Sciatic nerve (tissue), 2 donors: ENCODE measurements around the gene MYBPC1. TPM values are rescaled to one million over a fixed set of nuclear protein-coding genes. Genes with fewer than 3 reads are reported as not detected.
"Not testable (repeated sequence)": the region's sequence is repeated elsewhere in the genome, so short reads cannot be mapped to it uniquely, and the experiment has no call there.

Experiments
- ATAC-seq: fragments of 200-7000 bp; cut with Tn5 transposase; one replicate; pipeline ENCODE4 v1.9.1; 2020; ENCODE audit warnings: mild to moderate bottlenecking, moderate library complexity
- DNase-seq: peaks from one replicate; pipeline ENCODE4 v3.0.0-alpha.2; 2020; ENCODE audit warnings: low spot score
- intact Hi-C: fragments of 100-400 bp; cut with DNase I; formaldehyde crosslinking; loops from one replicate; pipeline ENCODE4 v1.14.2; 2022
- total RNA-seq: library from RNA; stranded (reverse); fragmentation: NEBNext Ultra II Directional; extraction: Animal tissue kit (Norgen Biotek cat#: 25700); gene quantifications from one replicate; pipeline ENCODE4 v1.2.1, GENCODE V29; 2021
- donor health status: DM: no; HTN: no; CAD: no.
- donor health status: DM: no; HTN: no; CAD: no.

Gene MYBPC1
- total RNA-seq, 1 donor from 2014 or later: 0.13 TPM

DNA sequence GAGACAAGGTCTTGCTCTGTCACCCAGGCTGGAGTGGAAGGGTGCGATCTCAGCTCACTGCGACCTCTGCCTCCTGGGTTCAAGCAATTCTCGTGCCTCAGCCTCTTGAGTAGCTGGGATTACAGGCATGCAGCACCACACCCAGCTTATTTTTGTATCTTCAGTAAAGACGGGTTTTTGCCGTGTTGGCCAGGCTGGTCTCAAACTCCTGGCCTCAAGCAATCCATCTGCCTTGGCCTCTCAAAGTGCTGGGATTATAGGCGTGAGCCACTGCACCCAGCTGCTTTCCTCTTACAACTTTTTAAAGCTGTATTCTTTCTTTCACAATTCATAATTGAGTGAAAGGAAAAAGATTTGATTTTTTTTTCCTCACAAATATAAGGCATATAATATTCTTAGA, 86.9 kb downstream of the MYBPC1 start:
- DNase-seq, ATAC-seq, intact Hi-C loops: not testable (repeated sequence)

DNA sequence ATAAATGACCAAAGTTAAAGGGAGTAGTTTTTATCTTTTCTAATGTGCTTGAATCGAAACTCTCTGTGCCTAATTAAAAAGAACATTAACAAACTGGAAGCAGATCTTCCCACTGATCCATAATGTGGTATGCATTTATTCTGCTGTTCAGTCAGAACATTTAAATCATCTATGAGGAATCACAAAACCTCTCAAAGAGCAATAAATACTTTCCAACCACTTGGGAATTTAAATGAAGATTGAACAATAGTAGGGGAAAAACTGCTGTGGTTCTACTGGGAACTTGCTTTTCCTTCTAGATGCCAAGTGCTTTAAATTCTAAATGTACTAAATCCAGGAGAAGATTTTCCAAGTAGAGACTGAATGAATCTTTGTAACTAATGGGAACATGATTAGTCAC, 90.3 kb downstream of the MYBPC1 start:
- intact Hi-C loops: no loop called here
- DNase-seq: no peak
- no peak for ATAC-seq

DNA sequence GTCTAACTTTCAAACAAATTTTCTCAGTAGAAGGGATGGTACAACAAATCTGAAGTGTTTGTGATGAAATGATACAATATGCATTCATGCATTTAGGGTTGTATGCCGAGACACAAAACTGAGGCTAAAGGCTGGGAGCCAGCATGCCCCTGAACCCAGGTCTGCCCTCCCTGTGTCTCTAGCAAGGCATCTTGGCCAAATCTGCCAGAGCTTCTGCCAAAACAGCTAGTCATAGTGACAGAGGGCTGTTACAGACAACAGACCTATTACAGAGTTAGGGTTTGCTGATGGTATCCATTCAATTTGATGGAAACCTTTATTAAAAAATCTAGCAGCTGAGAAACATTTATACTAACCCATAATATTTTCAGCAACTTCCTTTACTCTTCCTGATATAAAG, 91.4 kb downstream of the MYBPC1 start:
- intact Hi-C loops: no loop called here
- ATAC-seq (no peak), DNase-seq (no peak)

DNA sequence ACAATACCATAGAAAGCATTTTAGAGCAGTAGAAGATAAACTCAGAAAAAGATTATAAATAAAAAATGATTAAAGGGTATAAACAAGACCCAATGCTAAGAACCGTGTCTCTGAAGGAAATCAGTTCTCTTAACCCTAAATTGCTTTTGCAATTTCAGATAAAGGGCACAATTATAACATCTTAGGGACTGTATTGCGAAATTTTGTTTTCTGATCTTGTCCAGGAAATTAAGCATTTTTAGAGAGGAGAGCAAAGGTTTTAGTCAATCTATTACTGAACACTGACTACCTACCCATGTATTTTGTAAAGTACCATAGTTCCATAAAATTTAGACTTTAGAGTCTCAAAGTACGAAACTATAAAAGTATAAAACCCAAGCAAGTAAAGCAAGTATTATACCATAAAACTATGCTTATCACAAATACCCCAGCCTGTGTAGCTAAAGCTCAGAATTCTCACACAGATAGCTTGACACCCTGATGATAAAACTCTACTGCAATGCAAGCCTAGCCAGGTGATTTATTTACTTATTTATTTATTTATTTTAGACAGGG, 95.8 kb downstream of the MYBPC1 start:
- intact Hi-C loops: no loop called here
- DNase-seq (no peak), ATAC-seq (no peak)

DNA sequence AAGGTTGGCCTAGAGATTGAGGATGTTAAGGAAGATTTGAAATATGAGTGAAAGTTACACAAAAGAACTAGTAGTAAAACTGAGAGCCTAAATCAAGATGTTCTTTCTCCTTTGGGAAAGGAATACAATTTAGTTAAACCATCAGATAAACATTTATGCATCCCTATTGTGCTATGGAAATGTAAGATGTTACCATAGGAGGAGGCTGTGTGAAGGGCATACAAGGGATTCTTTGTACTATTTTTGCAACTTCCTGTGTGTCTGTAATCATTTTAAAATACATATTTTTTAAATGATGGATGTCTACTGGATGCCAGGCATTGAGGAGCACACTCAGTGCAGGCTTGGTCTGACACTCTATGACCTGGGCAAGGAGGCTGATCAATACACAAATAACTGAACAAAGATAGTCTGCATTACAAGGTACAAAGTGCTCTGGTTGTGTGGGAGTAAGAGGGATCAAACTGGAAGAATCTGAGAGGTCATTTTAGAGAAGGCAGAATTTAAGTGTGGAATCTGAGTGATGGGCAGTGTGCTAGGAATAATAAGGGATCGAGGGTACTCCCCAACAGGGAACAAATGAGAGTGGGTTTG, 96.8 kb downstream of the MYBPC1 start:
- intact Hi-C loops: no loop called here
- DNase-seq (no peak), ATAC-seq (no peak)

DNA sequence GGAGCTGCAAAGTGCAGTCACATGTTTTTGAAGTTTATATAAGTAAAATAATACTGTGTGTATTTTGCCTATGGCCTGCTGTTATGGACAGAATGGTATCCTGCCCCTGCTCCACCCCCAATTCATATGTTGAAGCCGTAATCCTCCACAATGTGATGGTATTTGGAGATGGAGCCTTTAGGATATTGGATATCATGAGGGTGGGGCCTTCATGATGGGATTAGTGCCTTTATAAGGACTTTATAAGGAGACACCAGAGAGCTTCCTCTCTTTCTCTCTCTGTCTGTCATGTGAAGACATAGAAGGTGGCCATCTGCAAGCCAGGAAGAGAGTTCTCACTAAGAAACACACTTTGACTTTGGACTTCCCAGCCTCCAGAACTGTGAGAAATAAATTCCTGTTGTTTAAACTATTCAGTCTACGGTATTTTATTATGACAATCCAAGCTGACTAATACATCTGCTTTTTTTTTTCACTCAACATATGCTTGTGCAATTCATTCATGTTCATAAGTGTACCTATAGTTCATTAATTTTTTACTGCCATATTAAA, 99.6 kb downstream of the MYBPC1 start:
- intact Hi-C loops: no loop called here
- DNase-seq (no peak), ATAC-seq (no peak)

DNA sequence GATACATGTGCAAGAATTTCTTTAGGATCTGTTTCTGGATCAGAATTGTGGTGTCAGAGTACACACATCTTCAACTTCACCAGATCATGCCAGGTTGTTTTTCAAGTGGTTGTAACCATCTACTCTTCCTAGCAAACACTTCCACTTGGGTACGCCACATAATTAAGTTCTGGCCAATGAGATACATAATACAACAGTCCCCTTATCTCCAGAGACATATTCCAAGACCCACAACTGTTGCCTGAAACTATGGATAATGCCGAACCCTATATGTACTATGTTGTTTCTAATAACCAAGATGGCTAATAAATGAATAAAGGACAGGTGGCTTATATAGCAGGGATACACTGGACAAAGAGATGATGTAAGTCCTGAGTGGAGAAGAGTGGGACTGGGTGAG, 100.2 kb downstream of the MYBPC1 start:
- intact Hi-C loops: no loop called here
- DNase-seq (no peak), ATAC-seq (no peak)

DNA sequence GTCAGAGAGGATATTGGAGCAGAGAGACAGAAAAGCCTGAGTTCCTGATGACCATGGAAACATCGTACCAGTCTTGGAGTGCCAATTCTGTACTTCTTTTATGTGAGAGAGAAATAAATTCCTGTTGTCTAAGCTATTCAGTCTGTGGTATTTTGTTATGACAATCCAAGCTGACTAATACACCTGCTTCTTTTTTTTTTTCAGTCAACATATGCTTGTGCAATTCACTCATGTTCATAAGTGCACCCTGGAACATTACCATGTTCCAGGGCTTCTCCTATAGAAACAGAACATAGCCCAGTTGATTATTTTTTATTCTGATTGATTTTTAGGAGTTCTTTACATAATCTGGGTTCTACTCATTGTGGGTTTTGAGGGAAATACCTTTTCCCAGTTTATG, 100.9 kb downstream of the MYBPC1 start:
- intact Hi-C loops: no loop called here
- no peak for ATAC-seq

DNA sequence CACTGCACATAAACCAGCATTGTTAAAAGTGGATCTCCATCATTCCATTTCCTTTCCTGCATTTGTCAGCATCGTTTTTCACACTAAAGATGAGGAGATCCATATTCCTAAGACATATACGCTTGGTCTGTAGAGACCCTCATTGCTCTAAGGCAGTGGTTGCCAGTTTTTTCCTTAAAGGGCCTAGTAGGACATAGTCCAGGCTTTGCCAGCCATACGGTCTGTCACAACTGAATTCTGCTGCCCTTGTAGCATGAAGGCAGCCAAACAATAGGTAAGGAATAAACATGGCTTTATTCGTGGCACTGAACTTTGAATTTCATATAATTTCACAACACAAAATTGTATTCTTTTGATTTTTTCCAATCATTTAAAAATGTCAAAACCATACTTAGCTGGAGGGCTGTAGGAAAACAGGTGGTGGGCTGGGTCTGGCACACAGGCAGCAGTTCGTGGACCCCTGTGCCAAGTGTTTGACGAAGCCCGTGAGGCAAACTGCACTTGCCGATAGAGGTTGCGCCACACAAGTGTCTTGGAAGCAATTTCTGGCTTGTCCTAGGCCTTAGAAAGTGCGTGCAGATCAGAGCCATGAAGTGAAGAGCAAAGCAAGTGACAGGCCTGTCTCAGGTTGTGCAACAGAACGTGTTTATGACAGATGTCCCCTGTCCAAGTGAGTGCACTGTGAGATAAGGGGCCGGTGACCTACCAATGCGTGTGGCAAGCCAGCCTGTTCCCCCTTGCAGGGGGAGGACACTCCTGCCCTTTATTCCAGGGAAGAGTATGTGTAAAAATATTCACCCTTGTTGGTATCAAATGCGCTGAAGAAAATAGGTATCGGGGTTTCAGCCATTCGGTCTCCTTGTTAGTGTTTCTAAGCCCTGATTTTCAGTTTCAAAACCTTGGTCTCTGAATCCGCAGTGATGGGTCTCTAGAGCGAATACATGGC, 101.8 kb downstream of the MYBPC1 start:
- ATAC-seq (peak; percentile 74), DNase-seq (peak; percentile 63)
- intact Hi-C loops: no loop called here

More for the DNA sequence above, 100.9 kb downstream of the MYBPC1 start:
- no peak for DNase-seq

DNA sequence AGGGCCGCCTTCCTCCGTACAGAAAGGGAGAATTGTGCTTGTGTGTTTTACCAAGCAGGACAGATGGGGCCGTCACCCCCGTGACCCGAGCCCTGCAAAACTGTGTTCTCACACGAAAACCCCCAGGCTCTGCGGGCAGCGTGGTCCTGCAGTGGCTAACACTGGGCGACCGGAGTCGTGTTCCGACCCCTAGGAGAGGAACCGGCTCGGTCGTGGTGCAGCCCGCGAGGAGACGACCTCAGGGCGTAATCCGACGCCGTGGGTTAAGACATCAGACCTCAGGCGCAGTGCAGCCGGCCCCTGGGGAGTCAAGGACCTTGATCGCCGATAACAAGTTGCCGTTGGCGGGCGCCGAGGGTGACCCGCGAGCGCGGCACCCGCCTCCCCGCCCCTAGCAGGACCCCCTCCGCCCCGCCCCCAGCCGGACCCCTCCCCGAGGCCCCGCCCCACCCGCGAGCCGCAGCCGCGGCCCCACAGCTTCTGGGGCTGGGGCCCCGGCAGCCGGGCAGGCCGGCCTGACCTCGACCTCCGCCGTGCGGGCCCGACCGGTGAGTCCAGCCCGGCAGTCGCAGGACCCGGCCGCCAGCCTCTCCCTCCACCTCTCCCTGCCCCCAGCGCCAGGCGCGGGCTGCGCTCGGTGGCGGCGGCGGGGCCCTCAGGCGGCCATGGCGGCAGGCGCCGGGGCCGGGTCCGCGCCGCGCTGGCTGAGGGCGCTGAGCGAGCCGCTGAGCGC, 102.6 kb downstream of the MYBPC1 start, which contains the start of gene CHPT1:
Gene CHPT1, plus strand, starts transcription at position 444 of the 733 bp plus-strand sequence. Its CDS starts 222 bp downstream, at position 666.
- ATAC-seq: peak; percentile 81
- DNase-seq: peak; percentile 79
- intact Hi-C loops: no loop called here

DNA sequence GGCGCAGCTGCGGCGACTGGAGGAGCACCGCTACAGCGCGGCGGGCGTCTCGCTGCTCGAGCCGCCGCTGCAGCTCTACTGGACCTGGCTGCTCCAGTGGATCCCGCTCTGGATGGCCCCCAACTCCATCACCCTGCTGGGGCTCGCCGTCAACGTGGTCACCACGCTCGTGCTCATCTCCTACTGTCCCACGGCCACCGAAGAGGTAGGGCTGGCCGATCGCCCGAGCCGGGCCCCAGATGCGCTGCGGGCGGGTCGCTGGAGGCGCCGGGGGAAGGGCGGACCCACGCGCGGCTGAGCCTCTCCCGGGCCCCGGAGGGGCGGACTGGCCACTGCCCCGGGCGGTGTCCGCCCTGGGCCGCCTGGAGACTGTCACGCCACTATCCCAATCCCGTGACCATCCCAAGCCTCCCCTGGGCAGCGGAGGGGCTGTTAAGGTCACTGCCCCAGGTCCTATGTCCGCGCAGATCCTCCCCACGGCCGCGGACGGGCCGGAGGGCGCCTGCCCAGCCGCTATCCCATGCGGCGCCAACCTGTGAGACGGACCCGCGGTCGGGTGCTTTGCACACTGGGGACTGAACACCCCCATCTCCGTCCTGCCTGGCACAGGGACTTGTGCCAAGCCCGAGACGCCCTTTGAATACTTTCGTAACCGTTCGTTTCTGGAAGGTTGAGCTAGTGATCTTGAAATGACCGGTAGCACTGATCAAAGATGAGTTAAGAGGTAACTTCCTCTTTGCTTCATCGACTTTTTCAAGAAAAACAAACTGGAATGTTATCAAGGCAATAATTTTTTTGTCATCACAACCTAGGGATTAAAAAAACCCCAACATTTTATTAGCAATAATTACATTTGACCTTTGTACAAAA, 103.4 kb downstream of the MYBPC1 start:
- DNase-seq (peak; percentile 76), ATAC-seq (peak; percentile 76)
- intact Hi-C loops: no loop called here

DNA sequence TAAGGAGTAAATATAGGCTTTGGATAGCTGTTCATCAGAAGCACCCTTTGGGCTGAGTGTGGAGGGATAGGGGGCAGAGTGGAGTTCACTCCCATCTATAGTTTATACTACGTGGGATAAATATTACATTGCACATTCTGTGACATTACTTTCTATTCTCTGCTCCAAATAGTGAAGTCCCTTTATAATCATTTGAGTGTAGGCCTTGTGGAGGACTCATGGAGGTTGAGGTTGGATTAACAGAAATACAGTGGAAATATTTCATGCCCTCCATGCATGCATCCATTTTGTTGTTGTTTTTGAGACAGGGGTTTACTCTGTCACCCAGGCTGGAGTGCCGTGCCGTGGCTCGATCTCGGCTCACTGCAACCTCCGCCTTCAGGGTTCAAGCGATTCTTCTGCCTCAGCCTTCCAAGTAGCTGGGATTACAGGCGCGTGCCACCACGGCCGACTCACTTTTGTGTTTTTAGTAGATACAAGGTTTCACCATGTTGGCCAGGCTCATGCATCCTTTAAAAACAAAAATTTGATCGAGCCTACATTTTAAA, 104.1 kb downstream of the MYBPC1 start:
- ATAC-seq (peak; percentile 7), DNase-seq (no peak)
- intact Hi-C loops: no loop called here

DNA sequence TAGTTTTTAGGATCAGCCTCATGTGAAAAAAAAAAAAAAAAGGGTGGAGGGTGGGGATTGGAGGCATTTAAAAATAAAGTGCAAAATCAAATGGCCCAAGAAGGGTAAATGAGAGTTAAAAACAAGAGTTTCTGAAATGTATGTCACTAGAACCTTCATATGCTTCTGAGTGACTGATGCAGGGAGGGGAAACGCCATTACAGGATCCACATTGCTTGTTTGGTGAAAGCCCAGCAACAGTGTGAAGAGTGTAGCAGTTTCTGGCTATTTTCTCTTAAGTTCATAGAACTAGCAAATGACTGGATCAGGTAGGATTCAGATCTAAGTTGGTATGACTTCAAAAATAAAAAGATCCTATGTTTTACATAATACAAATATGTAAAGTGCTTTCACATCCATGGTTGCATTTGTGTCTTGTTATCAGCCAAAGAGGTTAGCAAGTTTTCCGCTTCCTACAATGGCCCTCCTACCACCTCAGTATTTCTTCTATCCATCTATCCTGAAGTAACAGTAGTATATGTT, 105.6 kb downstream of the MYBPC1 start:
- no peak for ATAC-seq

DNA sequence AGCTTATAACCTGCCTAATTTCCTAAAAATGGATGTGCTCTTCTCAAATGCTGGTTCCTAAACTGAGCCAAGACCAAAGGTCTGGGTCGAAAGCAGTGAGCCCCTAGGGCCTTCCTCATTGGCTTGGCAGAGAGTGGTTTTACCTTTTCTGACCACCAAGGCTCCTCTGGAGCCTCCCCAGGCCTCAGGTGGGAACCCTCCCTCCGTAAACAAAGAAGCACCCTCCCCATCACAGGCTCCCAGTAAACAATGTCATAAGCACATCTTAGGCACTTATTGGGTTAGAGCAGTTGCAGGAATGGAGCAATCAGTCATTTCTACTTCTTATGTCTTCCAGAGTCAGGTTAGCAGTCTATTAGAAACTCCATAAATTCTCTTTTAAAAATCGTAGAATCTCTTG, 108.7 kb downstream of the MYBPC1 start:
- DNase-seq (no peak), ATAC-seq (no peak)
- intact Hi-C loops: no loop called here

More for the DNA sequence above, 105.6 kb downstream of the MYBPC1 start:
- intact Hi-C loops: no loop called here
- DNase-seq: no peak

DNA sequence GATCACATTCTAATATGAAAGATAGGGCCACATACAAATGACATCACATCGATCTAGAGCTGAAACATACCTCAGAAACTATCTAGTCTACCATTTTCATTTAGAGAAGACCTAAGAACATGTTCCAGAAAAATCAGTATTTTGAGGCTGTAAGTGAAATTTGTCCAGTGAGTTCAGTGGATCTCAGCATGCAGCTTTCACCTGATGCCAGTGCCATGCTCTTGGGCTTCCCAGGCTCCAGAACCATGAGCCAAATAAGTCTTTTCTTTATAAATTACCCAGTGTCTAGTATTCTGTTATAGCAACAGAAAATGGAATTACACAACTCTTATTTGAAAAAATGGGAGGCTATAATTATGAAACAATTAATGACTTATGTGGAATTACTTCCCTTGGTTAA, 111.6 kb downstream of the MYBPC1 start:
- no peak for ATAC-seq
- DNase-seq: no peak
- intact Hi-C loops: no loop called here

DNA sequence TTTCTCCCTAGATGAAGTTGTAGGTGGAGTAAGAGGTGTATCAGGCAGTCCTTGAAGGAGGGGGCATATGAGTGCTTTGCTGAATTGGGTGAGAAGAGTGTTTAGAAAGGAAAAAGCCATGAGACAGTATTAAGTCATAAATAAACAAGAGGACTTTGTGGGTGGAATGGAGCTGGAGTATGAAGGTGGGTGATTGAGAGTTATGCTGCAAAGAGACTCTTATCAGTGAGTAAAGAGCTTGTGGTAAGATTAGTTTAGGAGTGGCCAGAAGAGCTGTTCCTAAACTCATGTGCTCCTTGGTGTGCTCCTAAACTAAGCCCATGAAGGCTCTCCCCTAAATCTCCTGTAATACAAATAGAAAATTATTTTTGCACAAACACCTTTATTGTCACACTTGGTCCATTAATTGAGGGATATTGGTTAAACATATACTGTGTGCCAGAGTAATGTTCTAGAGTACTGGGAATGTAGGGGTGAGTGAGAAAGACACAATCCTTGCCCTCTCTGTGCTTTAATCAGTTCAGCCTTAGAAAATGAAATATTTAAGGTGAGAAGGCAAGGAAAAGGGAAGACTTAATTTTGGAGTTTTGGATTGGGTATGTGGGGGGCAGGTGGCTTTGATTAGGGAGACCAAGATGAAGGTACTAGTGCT, 112.5 kb downstream of the MYBPC1 start:
- no peak for DNase-seq
- ATAC-seq: no peak
- intact Hi-C loops: no loop called here

DNA sequence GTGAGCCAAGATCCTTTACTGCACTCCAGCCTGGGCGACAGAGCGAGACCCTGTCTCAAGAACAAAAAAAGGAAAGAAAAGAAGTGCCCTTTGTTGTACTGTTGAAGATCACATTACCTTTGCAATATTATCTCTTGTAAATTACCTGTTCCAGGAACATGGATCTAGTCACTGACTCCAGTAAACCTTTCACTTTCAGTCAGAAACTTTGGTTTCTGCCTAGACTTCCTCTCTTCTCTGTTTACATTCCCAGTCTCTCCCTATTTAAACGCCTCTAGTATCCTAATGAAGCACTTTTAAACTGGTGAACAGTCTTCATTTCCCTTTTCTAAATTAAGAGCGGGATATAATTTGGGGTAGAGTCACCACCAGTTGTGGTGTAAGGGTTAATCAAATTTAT, 115.5 kb downstream of the MYBPC1 start:
- intact Hi-C loops: no loop called here

More for the DNA sequence above, 115.5 kb downstream of the MYBPC1 start:
- no peak for ATAC-seq
- DNase-seq: no peak
